H7 (cell line): ENCODE measurements around the gene RAP1GAP. TPM values are rescaled to one million over a fixed set of nuclear protein-coding genes. Genes with fewer than 3 reads are reported as not detected.
A peak's percentile ranks its signal among the peaks of the same experiment; 100 is the strongest.
"Not testable (repeated sequence)": the region's sequence is repeated elsewhere in the genome, so short reads cannot be mapped to it uniquely, and the experiment has no call there.

Source experiments
- DNase-seq: peaks from one replicate; pipeline ENCODE4 v3.0.0; 2012
- H3K27me3 ChIP-seq: 2 replicates; pipeline ENCODE4 v1.6.0; 2011; ENCODE audit warnings: mild to moderate bottlenecking, low read length; ENCODE audit not compliant: control insufficient read depth, insufficient read depth
- H3K36me3 ChIP-seq: replicated peaks from 2 replicates; pipeline ENCODE4 v1.5.1; 2011; ENCODE audit warnings: low read length; ENCODE audit not compliant: control insufficient read depth, insufficient read depth
- H3K4me3 ChIP-seq: 2 replicates; pipeline ENCODE4 v1.5.1; 2011; ENCODE audit warnings: low read depth, mild to moderate bottlenecking, control low read depth, low read length, moderate library complexity; ENCODE audit not compliant: insufficient read depth
- total RNA-seq: library from RNA; depleted of rRNA; stranded (reverse); fragments of >200 nt; shearing (Covaris generic); gene quantifications from 2 replicates; pipeline ENCODE4 v1.2.3, GENCODE V29; 2014

RAP1GAP gene
- total RNA-seq, 1 experiment from 2014 or later, result 9.4 TPM

DNA sequence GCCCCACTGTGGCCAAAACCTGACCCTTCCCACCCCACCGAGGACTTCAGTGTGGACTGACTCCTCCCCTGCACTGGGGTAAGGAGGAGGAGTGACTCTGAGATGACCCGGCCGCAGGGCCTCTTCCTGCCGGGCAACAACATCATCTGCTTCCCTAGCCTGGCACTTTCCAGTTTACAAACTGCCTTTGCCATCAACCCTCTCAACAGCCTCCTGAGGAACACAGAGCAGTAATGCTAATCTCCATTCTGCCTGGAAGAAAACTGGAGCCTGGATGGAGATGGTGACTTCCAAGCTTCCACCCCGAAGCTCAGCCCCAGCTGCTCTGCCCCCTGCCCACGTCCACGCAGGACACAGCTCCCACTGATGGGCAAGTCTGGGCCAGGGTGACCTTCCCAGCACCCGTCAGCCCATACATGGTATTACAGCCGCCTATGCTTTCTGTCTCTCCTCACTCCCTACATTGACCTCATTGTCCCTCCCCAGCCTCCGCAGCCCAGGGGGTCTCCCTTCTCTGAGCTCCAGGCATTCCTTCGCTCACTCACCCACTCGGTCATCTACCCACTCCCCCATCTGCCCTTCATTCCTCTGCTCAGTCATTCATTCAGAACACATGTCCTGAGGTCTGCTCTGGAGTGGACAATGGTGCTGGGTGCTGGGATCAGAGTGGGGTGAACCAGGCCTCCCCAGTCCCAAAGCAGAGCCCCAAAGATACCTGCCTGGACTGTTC, 34.2 kb downstream of the RAP1GAP start:
- Histone ChIP-seq H3K4me3 (no peak overlapping the region), H3K36me3 (no peaks in the 10 kb centered on the region), H3K27me3 (no peaks in the 10 kb centered on the region)
- DNase-seq, result no peak

DNA sequence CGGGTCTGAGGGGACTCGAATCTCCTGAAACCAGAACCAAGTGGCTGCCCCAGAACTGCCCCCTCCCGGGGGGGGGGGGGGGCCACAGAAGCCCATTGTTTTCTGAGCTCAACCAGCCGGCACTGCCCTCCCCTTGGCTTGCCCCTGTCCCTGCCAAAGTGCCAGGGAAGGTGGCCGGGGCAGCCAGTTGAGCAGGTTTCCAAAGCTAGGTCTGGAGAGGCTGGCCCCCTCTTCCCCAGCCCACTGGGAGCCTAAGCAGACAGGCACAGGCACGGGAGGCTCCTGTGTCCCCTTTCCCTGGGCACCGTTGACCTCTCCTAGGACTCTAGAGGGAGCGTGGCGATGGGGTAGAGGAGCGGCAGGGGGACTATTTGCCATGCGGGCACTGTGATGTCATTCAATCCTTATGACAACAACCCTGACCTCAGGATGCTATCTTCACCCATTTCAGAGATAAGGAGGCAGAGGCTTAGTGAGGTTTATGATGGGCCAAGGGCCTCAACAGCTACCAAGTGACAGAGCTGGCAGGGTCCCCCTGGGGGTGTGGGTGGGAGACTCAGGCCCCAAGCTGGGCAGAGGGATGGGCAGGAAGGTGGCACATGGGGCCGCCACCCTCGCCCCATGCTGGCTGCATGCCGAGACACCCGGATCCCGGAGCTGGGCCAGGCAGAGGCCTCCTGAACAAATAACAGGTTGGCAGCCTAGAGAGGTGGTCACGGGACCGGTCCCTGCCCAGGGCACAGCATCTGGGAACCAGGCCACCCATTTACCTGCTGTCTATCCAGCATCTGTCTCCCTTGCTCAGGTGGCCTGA, 35.0 kb downstream of the RAP1GAP start:
- no peak for DNase-seq
- no peak overlapping the region for H3K4me3 ChIP-seq
- no peaks in the 10 kb centered on the region for H3K36me3 ChIP-seq
- H3K27me3 ChIP-seq, result no peaks in the 10 kb centered on the region

DNA sequence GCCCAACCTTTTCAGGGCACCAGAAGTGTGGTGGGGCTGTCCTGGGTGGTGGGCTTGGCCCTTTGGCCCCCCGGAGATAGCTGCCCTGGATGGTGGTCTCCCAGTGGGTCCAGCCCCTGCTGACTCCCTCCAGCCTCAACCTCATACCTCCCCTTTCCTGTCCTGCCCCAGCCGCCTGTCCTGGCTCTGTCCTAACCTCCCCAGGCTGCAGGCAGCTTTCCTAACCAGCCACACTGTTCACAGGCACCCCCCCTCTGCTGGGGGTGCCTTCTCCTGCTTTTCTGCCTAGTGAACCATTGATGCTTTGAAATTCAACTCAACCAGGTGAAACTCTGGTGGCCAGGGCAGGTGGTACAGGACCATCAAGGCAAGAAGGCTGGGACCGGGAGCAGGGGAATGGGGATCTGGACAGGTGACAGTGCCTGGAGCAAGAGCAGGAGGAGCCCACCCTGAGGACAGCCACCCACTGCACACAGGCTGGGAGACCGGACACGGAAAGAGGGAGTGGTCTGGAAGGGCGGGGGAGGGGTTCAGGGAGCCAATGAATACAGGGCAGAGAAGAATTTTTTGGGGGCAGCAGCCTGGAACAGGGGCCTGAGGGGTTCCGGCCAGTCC, 35.9 kb downstream of the RAP1GAP start:
- no peak for DNase-seq
- Histone ChIP-seq H3K4me3 (no peak overlapping the region), H3K27me3 (no peaks in the 10 kb centered on the region), H3K36me3 (no peaks in the 10 kb centered on the region)

DNA sequence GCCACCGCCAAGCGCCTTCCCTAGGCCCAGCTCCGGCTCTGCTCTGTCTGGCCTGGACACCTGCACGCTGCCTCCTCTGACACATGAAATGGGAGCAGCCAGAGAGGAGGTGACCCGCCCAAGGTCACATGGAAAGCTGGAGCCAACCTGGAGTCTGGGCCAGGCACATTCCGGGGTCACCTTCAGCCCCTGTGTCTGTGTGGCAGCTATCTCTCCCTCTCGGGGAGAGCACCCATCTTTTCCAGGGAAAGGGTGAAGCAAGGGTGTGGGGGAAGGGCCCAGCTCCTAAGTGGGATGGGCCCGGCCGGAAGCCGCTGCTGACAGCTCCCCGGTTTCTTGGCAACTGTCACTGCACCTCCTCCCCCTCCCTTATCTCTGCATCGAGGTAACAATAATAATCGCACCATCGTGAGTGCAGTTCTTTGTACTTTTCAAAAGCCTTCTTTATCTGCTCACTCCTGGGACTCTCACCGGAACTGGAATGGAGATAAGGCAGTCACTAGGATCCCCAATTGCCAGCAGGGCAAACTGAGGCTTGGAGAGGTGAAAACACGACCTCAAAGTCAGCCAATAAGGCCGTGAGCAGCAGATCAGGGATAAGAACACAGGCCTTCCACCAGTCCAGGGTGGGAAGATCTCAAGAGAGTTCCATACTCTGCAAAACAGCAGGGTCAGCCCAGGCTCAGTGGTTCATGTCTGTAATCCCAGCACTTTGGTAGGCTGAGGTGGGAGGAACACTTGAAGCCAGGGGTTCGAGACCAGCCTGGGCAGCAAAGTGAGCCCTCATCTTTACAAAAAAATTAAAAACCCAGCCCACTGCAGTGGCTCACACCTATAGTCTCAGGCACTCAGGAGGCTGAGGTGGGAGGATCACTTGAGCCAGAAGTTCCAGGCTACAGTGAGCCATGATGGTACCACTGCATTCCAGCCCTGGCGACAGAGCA, 36.9 kb downstream of the RAP1GAP start:
- H3K36me3 ChIP-seq, result no peaks in the 10 kb centered on the region
- DNase-seq, result no peak
- H3K27me3 ChIP-seq, result no peaks in the 10 kb centered on the region
- H3K4me3 ChIP-seq, result no peak overlapping the region

DNA sequence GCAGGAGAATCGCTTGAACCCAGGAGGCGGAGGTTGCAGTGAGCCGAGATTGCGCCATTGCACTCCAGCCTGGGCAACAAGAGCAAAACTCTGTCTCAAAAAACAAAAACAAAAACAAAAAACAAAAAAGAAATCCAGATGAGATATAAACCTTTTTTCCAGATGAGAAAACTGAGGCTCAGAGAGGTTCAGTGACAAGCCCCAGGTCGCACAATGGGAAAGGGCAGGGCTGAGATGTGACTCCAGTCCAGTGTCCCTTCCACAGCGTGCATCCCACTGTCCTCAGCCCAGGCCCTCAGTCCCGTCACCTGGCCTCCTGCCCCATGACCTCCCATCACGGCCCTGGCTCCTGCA, 37.6 kb downstream of the RAP1GAP start:
- H3K36me3 ChIP-seq, H3K27me3 ChIP-seq, H3K4me3 ChIP-seq, DNase-seq: not testable (repeated sequence)

- Histone ChIP-seq H3K36me3 (no peaks in the 10 kb centered on the region), H3K27me3 (no peaks in the 10 kb centered on the region), H3K4me3 (no peak overlapping the region)
- DNase-seq, result peak; percentile 71
Observed at GRCh38 chr1:21630571-21631343, 38.4 kb downstream of the RAP1GAP start.

DNA sequence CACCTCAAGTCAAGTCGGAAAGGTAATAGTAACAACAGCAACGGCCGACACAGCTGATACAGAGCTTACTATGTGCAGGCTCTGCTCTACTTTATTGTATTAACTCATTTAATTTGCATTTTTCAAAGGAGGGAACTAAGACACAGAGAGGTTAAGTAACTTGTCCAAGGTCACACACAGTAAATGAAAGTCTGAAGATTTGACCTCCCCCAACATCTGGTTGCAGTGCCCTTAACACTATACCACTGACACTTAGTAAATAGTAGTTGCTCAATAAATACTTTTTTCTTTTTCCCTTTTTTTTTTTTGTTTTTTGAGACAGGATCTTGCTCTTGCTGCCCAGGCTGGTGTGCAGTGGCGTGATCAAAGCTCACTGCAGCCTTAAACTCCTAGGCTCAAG, 39.2 kb downstream of the RAP1GAP start:
- no peak for DNase-seq
- Histone ChIP-seq H3K27me3 (no peaks in the 10 kb centered on the region), H3K4me3 (no peak overlapping the region), H3K36me3 (no peaks in the 10 kb centered on the region)

- Histone ChIP-seq H3K4me3 (no peak overlapping the region), H3K27me3 (no peaks in the 10 kb centered on the region), H3K36me3 (no peaks in the 10 kb centered on the region)
- DNase-seq, result no peak
Observed at GRCh38 chr1:21628798-21629393, 40.3 kb downstream of the RAP1GAP start.

- Histone ChIP-seq H3K27me3 (peaks cover 4% of the 10 kb centered on the region), H3K36me3 (no peaks in the 10 kb centered on the region), H3K4me3 (no peak overlapping the region)
- DNase-seq, result no peak
Observed at GRCh38 chr1:21626921-21627339, 42.2 kb downstream of the RAP1GAP start.

DNA sequence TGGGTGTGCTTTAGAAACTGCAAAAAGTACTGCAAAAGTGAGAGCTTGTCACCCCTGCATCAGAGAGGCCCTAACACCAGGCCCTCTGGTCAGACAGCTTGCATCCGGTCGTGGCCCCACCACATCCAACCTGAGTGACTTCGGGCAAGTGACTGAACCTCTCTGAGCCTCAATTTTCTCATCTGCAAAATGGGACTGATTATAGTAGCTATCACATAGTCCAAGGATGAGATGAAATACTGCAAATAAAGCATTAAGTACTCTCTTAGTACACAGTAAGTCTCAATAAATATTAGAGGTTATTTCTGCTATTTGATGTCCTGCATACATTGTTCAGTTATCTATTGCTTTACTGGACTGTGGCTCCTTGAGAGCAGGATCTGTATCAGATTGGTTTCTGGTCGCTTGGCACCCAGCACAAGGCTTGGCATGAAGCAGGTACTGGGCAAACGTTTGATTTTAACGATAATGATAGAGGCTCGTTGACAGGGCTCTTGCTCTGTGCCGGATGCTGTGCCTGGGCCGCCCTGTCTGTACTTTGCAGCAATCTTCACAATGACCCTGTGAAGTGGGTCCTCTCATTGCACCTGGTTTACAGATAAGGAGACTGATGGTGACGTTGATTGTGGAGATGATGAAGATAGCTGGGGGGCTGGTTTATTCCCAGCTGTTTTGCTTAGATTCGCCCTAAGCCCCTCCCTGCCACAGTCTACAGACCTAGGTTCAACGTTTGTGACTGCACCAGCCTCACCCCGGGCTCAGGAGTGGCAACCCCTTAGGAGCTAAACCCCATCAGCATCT, 43.6 kb downstream of the RAP1GAP start:
- DNase-seq, result no peak
- Histone ChIP-seq H3K4me3 (no peak overlapping the region), H3K36me3 (no peaks in the 10 kb centered on the region), H3K27me3 (peaks cover 7% of the 10 kb centered on the region)

DNA sequence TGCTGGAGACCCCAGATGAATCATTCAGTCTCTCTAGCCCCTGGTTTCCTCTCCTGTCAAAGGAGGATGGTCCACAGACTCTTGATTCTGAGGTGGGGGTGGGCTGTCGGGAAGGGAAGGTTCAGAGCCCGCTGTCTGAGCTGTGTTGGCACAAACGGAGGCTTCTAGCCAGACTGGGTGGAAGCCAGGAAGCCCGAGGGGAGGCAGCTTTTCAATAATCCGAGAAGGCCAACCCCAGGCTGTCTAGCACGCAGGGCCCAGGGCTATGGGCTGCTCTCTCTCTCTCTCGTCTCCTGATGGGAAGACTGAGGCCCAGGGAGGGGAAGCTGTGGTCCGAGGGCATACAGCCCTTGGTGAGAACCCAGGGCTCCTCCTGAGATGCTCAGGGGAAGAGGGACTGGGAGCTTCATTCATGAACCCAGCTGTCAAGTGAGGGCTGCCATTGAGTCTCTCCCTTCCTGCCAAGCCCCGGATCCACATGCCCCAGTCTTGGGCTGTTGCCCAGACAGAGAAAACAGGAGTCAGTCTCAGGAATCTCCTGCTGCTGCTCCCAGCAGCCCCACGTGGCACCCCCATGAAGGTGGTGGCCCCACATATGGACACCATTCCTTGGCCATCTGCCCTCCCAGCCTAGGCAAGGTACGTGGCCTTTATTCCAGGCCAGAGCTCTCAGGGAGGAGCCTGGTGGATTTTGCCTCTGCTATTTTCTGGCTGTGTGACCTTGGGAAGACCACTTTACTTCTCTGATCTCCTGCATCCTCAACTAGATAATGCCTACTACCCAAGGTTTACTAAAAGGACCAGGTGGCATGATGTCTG, 44.4 kb downstream of the RAP1GAP start:
- Histone ChIP-seq H3K27me3 (peaks cover 9% of the 10 kb centered on the region), H3K36me3 (no peaks in the 10 kb centered on the region), H3K4me3 (no peak overlapping the region)
- no peak for DNase-seq

- peaks cover 12% of the 10 kb centered on the region for H3K27me3 ChIP-seq
- no peak overlapping the region for H3K4me3 ChIP-seq
- DNase-seq, result no peak
- no peaks in the 10 kb centered on the region for H3K36me3 ChIP-seq
Observed at GRCh38 chr1:21623410-21623961, 45.7 kb downstream of the RAP1GAP start.
